ENCODE measurements around the gene JPH3.
A peak's percentile ranks its signal among the peaks of the same experiment; 100 is the strongest.

Gene JPH3

GRCh38 chr16:87592018-87592712, 10.1 kb upstream of the JPH3 start:
- H3K4me3 ChIP-seq (ENCODE audit: low read length), result no peak overlapping the region
- DNase-seq (ENCODE audit: low read depth, low spot score), result no peak

- no peak for DNase-seq (ENCODE audit: low read depth, low spot score)
- H3K4me3 ChIP-seq (ENCODE audit: low read length), result no peak overlapping the region
These were observed 8.5 kb upstream of the JPH3 start for GRCh38 chr16:87593710-87594258.

GRCh38 chr16:87595712-87596111, 6.6 kb upstream of the JPH3 start:
- no peak overlapping the region for H3K4me3 ChIP-seq (ENCODE audit: low read length)
- DNase-seq (ENCODE audit: low read depth, low spot score), result no peak

- no peak overlapping the region for H3K4me3 ChIP-seq (ENCODE audit: low read length)
- no peak for DNase-seq (ENCODE audit: low read depth, low spot score)
These were observed 4.9 kb upstream of the JPH3 start for GRCh38 chr16:87597324-87597830.

- H3K4me3 ChIP-seq (ENCODE audit: low read length), result no peak overlapping the region
- no peak for DNase-seq (ENCODE audit: low read depth, low spot score)
These were observed 3.9 kb upstream of the JPH3 start for GRCh38 chr16:87598431-87598830.

GRCh38 chr16:87600246-87600645, 2.1 kb upstream of the JPH3 start:
- no peak for DNase-seq (ENCODE audit: low read depth, low spot score)
- no peak overlapping the region for H3K4me3 ChIP-seq (ENCODE audit: low read length)

GRCh38 chr16:87601401-87601981, 817 bp upstream of the JPH3 start:
- H3K4me3 ChIP-seq (ENCODE audit: low read length), result peak overlapping the region; percentile 23
- DNase-seq (ENCODE audit: low read depth, low spot score), result no peak

GRCh38 chr16:87602821-87603683, 744 bp downstream of the JPH3 start:
- DNase-seq (ENCODE audit: low read depth, low spot score), result no peak
- no peak overlapping the region for H3K4me3 ChIP-seq (ENCODE audit: low read length)

- no peak overlapping the region for H3K4me3 ChIP-seq (ENCODE audit: low read length)
- no peak for DNase-seq (ENCODE audit: low read depth, low spot score)
These were observed 1.7 kb downstream of the JPH3 start for GRCh38 chr16:87603684-87604633.

- H3K4me3 ChIP-seq (ENCODE audit: low read length), result no peak overlapping the region
- DNase-seq (ENCODE audit: low read depth, low spot score), result no peak
These were observed 2.4 kb downstream of the JPH3 start for GRCh38 chr16:87604634-87605111.

- H3K4me3 ChIP-seq (ENCODE audit: low read length), result no peak overlapping the region
- no peak for DNase-seq (ENCODE audit: low read depth, low spot score)
These were observed 4.9 kb downstream of the JPH3 start for GRCh38 chr16:87607223-87607622.

GRCh38 chr16:87607871-87608270, 5.6 kb downstream of the JPH3 start:
- no peak overlapping the region for H3K4me3 ChIP-seq (ENCODE audit: low read length)
- no peak for DNase-seq (ENCODE audit: low read depth, low spot score)

- peak; percentile 10 for DNase-seq (ENCODE audit: low read depth, low spot score)
These were observed 6.2 kb downstream of the JPH3 start for GRCh38 chr16:87608400-87608985.

GRCh38 chr16:87610026-87610425, 7.7 kb downstream of the JPH3 start:
- H3K4me3 ChIP-seq (ENCODE audit: low read length), result no peak overlapping the region
- DNase-seq (ENCODE audit: low read depth, low spot score), result no peak

More at GRCh38 chr16:87608400-87608985, 6.2 kb downstream of the JPH3 start:
- no peak overlapping the region for H3K4me3 ChIP-seq (ENCODE audit: low read length)

GRCh38 chr16:87611456-87611855, 9.1 kb downstream of the JPH3 start:
- no peak for DNase-seq (ENCODE audit: low read depth, low spot score)
- no peak overlapping the region for H3K4me3 ChIP-seq (ENCODE audit: low read length)

GRCh38 chr16:87613961-87614360, 11.7 kb downstream of the JPH3 start:
- H3K4me3 ChIP-seq (ENCODE audit: low read length), result no peak overlapping the region

GRCh38 chr16:87615621-87616041, 13.3 kb downstream of the JPH3 start:
- no peak for DNase-seq (ENCODE audit: low read depth, low spot score)
- H3K4me3 ChIP-seq (ENCODE audit: low read length), result no peak overlapping the region

More at GRCh38 chr16:87613961-87614360, 11.7 kb downstream of the JPH3 start:
- no peak for DNase-seq (ENCODE audit: low read depth, low spot score)

- H3K4me3 ChIP-seq (ENCODE audit: low read length), result no peak overlapping the region
- DNase-seq (ENCODE audit: low read depth, low spot score), result no peak
These were observed 14.2 kb downstream of the JPH3 start for GRCh38 chr16:87616556-87616955.

Measured in Jurkat, Clone E6-1 (cell line).